Esophagus muscularis mucosa (tissue), 4 donors: ENCODE measurements around the gene NQO1.

Experiments used
- CTCF ChIP-seq, 3 experiments: fragments of 200-600 bp in 2 of 3; fragments of 450-650 bp in 1 of 3; sonication (generic) in 2 of 3; IDR thresholded peaks; one replicate each; pipeline ENCODE4 v1.5.1; 2017 to 2019; ENCODE audit warnings: antibody characterized with exemption in 3 of 3, mild to moderate bottlenecking in 2 of 3, moderate library complexity in 1 of 3
- EP300 ChIP-seq: sonication (generic); formaldehyde crosslinking; IDR thresholded peaks from one replicate; pipeline ENCODE4 v1.6.1; 2017; ENCODE audit warnings: antibody characterized with exemption
- POLR2A ChIP-seq: fragments of 450-650 bp; IDR thresholded peaks from one replicate; pipeline ENCODE4 v1.6.1; 2017; ENCODE audit warnings: antibody characterized with exemption, moderate library complexity, mild to moderate bottlenecking, low read depth

DNA sequence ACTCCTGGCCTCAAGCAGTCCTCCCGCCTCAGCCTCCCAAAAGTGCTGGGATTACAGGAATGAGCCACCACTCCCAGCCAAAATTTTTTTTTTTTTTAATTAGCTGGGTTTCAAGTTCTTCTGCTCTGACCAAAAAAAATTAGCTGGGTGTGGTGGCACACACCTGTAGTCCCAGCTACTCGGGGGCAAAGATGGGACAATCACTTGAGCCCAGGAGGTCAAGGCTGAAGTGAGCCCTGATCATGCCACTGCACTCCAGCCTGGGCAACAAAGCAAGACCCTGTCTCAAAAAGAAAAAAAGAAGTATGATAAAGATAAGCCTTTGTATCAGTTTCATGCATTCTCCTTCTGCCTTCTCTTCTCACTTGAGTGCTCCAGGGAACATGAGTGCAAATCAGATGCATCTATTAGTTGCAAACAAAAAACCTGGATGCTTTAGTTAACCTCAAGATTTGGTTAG, 1.9 kb downstream of the NQO1 start:
- TF ChIP-seq POLR2A (no peak), CTCF (IDR thresholded peaks at IDR 0.05) (no peak), EP300 (no peak)
